HUES64 (cell line): ENCODE results near the gene MACROD2.

Experiments
- H3K27ac ChIP-seq: 2 replicates; pipeline ENCODE4 v1.7.0; 2013; ENCODE audit warnings: low read depth, low read length, inconsistent platforms
- H3K27me3 ChIP-seq: 2 replicates; pipeline ENCODE4 v1.6.1; 2013; ENCODE audit warnings: mild to moderate bottlenecking, low read length; ENCODE audit not compliant: insufficient read depth
- H3K36me3 ChIP-seq: 2 replicates; pipeline ENCODE4 v1.6.1; 2013; ENCODE audit warnings: mild to moderate bottlenecking, low read length; ENCODE audit not compliant: insufficient read depth
- H3K4me1 ChIP-seq: 2 replicates; pipeline ENCODE4 v1.6.1; 2013; ENCODE audit warnings: mild to moderate bottlenecking, low read length, moderate library complexity; ENCODE audit not compliant: insufficient read depth
- H3K4me3 ChIP-seq: 2 replicates; pipeline ENCODE4 v1.5.1; 2013; ENCODE audit warnings: mild to moderate bottlenecking, low read length, moderate library complexity
- H3K9ac ChIP-seq: 2 replicates; pipeline ENCODE4 v1.6.1; 2013; ENCODE audit warnings: mild to moderate bottlenecking, low read depth, low read length
- H3K9me3 ChIP-seq: 2 replicates; pipeline ENCODE4 v1.6.1; 2013; ENCODE audit warnings: low read depth, low read length; ENCODE audit not compliant: insufficient read depth
- WGBS: fragments of 150-250, 120-280 bp; methylation state at CpG from one replicate; pipeline ENCODE4 v1.1.7; 2013; ENCODE audit warnings: missing lambda C conversion rate; 5-methylcytosine and 5-hydroxymethylcytosine counted together

Gene MACROD2

GRCh38 chr20:14582855-14583254 lies 587.5 kb downstream of the MACROD2 start:
- no peak overlapping the region for H3K4me3 ChIP-seq
- no peaks in the 10 kb centered on the region for H3K36me3 ChIP-seq
- H3K4me1 ChIP-seq = no peaks in the 10 kb centered on the region
- no peak overlapping the region for H3K27ac ChIP-seq
- WGBS = 82% methylated on average over 3 of the region's 3 CpGs
- no peaks in the 10 kb centered on the region for H3K27me3 ChIP-seq
- no peaks in the 10 kb centered on the region for H3K9me3 ChIP-seq
- no peak overlapping the region for H3K9ac ChIP-seq

DNA sequence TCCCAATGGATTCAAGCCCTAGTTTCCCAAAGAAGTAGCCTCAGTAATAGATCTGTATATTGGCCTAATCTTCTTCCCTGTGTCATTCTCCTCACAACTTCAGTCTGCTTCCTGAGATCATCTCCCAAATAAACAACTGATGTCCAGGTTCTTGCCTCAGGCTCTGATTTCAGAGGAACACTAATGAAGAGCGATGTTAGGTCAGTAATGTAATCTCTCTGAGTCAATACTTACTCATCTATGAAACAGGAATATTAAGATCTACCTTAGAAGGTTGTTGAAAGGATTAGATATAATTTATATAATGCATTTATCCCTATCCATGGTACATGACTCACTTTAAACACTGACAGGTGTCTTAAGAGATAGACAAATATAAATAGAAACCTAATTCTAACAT lies 588.1 kb downstream of the MACROD2 start:
- Histone ChIP-seq H3K36me3 (no peaks in the 10 kb centered on the region), H3K27me3 (no peaks in the 10 kb centered on the region), H3K9me3 (no peaks in the 10 kb centered on the region), H3K4me3 (no peak overlapping the region), H3K4me1 (no peaks in the 10 kb centered on the region), H3K9ac (no peak overlapping the region), H3K27ac (no peak overlapping the region)
- no CpG with 5 or more reads among the region's 1 CpG for WGBS

DNA sequence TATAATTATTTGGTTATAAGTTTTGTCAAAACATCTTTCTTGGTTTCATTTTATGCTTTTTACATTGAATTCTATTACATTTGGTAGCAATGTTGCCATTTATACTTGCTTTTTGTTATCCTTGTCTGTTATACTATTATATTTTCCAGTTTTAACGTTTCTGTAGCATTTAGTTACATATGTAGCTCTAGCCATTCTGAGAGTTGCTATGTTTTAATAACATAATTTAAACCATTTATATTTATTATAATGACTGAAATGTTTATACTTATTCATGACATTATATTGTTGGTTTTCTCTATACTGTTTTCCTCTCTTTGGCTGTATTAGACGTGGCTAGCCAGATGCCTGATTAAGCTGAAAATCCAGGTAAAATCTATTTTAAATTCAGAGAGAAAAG lies 594.1 kb downstream of the MACROD2 start:
- WGBS = 80% methylated on average over 1 of the region's 2 CpGs

DNA sequence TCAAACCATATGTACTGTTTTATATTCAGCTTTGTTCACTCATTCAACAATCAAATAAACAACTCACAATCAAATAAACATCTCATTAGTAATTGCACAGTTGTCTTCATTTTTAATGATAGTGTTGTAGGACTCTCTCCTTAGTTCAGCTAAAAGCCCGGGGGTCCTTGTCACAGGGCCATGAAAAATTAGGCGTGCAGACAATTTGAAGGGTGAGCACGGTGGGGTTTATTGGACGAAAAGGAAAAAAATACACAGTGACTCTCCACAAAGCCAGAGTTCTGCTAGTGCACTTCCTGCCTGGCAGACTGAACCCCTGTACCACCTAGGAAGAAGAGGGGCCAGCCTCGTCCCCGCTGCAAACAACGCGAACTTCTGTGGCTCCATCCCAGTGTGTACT lies 599.7 kb downstream of the MACROD2 start:
- H3K9me3 ChIP-seq = no peaks in the 10 kb centered on the region
- no peaks in the 10 kb centered on the region for H3K36me3 ChIP-seq
- H3K4me3 ChIP-seq = no peak overlapping the region
- no peaks in the 10 kb centered on the region for H3K27me3 ChIP-seq
- H3K27ac ChIP-seq = no peak overlapping the region
- 96% methylated on average over 8 of the region's 8 CpGs for WGBS
- H3K4me1 ChIP-seq = peaks cover 12% of the 10 kb centered on the region
- no peak overlapping the region for H3K9ac ChIP-seq

More for the DNA sequence above, 594.1 kb downstream of the MACROD2 start:
- H3K4me3 ChIP-seq = no peak overlapping the region
- no peak overlapping the region for H3K9ac ChIP-seq
- no peak overlapping the region for H3K27ac ChIP-seq
- H3K36me3 ChIP-seq = no peaks in the 10 kb centered on the region
- peaks cover 12% of the 10 kb centered on the region for H3K4me1 ChIP-seq
- H3K9me3 ChIP-seq = 0 out of 2 replicates have a peak, but pooled peaks cover 2% of the 10 kb centered on the region
- no peaks in the 10 kb centered on the region for H3K27me3 ChIP-seq

- Histone ChIP-seq H3K36me3 (no peaks in the 10 kb centered on the region), H3K27ac (no peak overlapping the region), H3K27me3 (no peaks in the 10 kb centered on the region), H3K9ac (no peak overlapping the region), H3K4me3 (no peak overlapping the region), H3K9me3 (no peaks in the 10 kb centered on the region), H3K4me1 (peaks cover 12% of the 10 kb centered on the region)
Measured at GRCh38 chr20:14597206-14597715, 601.9 kb downstream of the MACROD2 start.

DNA sequence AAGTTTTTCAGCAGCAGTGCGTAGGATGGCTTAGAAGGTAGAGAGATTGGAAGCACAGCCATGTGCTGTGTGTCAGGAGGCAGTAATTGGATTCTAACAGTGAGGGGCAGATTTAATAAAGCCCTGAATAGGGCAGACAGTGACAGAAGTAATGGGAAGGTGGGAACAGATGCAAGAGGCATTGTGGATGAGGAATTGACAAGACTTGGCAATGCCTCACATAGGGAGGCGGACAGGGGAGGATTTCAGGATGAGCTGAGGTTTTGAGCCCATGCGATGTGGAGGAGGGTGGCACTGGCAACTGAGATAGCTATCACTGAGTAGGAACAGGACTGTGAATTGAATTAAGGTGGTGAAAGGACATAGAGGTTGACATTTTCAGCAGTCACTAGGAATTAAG lies 604.3 kb downstream of the MACROD2 start:
- no peaks in the 10 kb centered on the region for H3K27me3 ChIP-seq
- no peak overlapping the region for H3K9ac ChIP-seq
- no peaks in the 10 kb centered on the region for H3K4me1 ChIP-seq
- no peak overlapping the region for H3K4me3 ChIP-seq
- no peaks in the 10 kb centered on the region for H3K9me3 ChIP-seq
- 80% methylated on average over 3 of the region's 3 CpGs for WGBS
- H3K36me3 ChIP-seq = no peaks in the 10 kb centered on the region
- H3K27ac ChIP-seq = no peak overlapping the region

- no peaks in the 10 kb centered on the region for H3K36me3 ChIP-seq
- H3K27me3 ChIP-seq = no peaks in the 10 kb centered on the region
- WGBS = 93% methylated on average over 2 of the region's 2 CpGs
Measured at GRCh38 chr20:14600527-14600926, 605.2 kb downstream of the MACROD2 start.

GRCh38 chr20:14604143-14604542 lies 608.8 kb downstream of the MACROD2 start:
- H3K36me3 ChIP-seq = no peaks in the 10 kb centered on the region
- WGBS = 95% methylated on average over 1 of the region's 1 CpG
- H3K9ac ChIP-seq = no peak overlapping the region
- no peaks in the 10 kb centered on the region for H3K9me3 ChIP-seq
- H3K27me3 ChIP-seq = no peaks in the 10 kb centered on the region
- H3K4me1 ChIP-seq = no peaks in the 10 kb centered on the region
- no peak overlapping the region for H3K27ac ChIP-seq
- H3K4me3 ChIP-seq = no peak overlapping the region

More at GRCh38 chr20:14600527-14600926, 605.2 kb downstream of the MACROD2 start:
- no peaks in the 10 kb centered on the region for H3K4me1 ChIP-seq
- H3K4me3 ChIP-seq = no peak overlapping the region
- no peak overlapping the region for H3K9ac ChIP-seq
- H3K27ac ChIP-seq = no peak overlapping the region
- H3K9me3 ChIP-seq = no peaks in the 10 kb centered on the region

DNA sequence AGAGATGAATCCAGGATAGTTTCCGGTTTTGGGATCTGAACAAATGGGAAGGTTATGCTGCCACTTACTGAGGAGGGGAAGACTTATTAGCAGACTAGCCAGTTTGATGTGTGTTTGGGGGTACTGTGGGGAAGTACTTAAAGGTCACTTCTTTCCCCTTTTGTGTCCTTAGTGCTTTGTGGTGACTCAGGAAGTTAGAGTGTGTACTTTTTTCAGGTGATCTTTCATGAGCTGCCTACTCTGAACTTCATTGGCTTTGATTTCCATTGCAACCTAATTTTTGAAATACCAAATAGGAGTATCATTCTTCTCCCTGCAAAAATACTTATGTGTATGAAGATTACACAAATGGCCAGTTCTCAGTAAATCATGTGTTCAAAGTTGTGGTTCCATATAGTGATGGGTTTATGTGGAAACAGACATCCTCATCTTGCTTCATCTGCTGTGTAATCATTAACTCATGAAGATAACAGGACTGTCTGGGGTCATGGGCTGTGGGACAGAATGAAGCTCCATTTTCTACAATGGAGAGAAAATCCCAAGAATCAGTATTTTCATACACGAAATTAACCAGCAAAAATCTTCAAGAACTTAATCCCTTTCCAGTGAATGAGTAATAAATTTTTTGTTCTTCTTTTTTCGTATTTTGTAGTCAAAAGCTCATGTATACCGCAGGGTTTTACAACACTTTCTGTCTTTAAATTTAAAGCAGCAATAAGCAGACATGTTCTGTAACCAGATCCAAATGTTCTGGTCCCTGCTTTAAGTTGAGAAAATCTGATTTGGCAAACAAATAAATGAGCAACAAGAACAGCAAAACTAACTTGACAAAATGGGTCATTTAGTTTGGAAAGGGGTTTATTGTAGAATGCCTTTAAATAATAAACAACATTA lies 614.3 kb downstream of the MACROD2 start:
- no peaks in the 10 kb centered on the region for H3K9me3 ChIP-seq
- no peaks in the 10 kb centered on the region for H3K36me3 ChIP-seq
- no peaks in the 10 kb centered on the region for H3K4me1 ChIP-seq
- H3K9ac ChIP-seq = no peak overlapping the region
- 94% methylated on average over 4 of the region's 4 CpGs for WGBS
- H3K4me3 ChIP-seq = no peak overlapping the region
- no peaks in the 10 kb centered on the region for H3K27me3 ChIP-seq
- no peak overlapping the region for H3K27ac ChIP-seq

DNA sequence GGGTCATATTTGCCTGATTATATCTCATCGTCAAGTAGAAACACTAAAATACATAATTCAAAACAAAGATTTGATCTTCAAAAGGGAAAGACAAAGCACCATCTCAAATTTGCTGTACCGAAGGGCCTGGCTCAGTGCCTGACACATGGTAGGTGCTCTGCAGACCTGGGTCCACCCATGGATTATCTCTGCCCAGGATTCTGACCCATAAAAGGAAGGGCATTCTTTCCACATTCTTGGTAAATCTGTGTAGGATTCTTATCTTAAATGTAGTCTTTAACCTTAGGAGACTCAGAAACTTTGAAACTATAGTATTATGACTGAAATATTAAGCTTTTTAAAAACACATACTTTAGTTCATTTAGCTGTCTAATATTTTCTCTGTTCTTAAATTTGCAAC lies 616.2 kb downstream of the MACROD2 start:
- Histone ChIP-seq H3K36me3 (no peaks in the 10 kb centered on the region), H3K27ac (no peak overlapping the region), H3K27me3 (no peaks in the 10 kb centered on the region), H3K9ac (no peak overlapping the region), H3K4me3 (no peak overlapping the region), H3K9me3 (no peaks in the 10 kb centered on the region), H3K4me1 (no peaks in the 10 kb centered on the region)
- 99% methylated on average over 2 of the region's 2 CpGs for WGBS

- H3K36me3 ChIP-seq = no peaks in the 10 kb centered on the region
- no peak overlapping the region for H3K27ac ChIP-seq
- no peaks in the 10 kb centered on the region for H3K4me1 ChIP-seq
- no peak overlapping the region for H3K4me3 ChIP-seq
- H3K27me3 ChIP-seq = no peaks in the 10 kb centered on the region
- WGBS = no CpG with 5 or more reads among the region's 1 CpG
- H3K9ac ChIP-seq = no peak overlapping the region
- no peaks in the 10 kb centered on the region for H3K9me3 ChIP-seq
Measured at GRCh38 chr20:14612391-14612790, 617.1 kb downstream of the MACROD2 start.
